Measurements from ENCODE around the gene RBM38.
A peak's percentile ranks its signal among the peaks of the same experiment; 100 is the strongest.

The RBM38 gene

DNA sequence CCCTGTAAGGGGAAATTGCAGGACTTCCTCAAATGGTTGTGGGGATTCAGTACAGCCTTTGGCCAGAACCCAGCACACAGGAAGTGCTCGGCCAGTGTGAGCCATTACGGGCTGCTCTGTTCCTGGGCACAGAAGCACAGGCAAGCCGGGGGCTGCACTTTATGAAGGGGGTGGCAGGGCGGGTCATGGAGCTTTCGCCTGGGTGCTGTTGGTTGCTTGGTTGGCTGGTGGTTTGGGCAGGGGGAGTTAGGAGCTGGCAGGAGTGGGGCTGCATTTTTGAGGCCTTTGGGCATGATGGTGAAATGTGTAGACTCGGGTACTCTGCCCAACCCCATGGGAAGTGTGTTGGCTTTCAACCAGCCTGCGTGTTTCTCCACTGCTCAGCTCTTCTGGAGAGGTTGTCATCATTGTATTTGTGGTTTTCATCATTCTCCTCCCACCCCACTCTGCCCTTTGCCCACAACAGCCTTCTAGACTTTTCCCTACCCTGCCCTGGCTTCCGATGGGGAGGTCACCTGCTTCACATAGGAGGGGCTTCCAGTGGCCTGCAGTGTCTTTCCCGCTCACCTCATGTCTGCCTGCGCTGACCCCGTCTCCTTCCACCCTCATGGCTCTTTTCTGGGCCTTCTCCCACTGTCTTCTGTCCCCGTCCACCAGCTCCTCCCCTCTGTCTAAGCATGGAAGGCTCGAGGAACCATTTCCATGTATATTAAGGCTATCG lies 16.1 kb upstream of the RBM38 start:
- DNase-seq (ENCODE audit: low spot score), result no peak

GRCh38 chr20:57375652-57376230 lies 15.5 kb upstream of the RBM38 start:
- no peak for DNase-seq (ENCODE audit: low spot score)

GRCh38 chr20:57377350-57377749 lies 13.8 kb upstream of the RBM38 start:
- DNase-seq (ENCODE audit: low spot score), result no peak

- no peak for DNase-seq (ENCODE audit: low spot score)
Observed at GRCh38 chr20:57378107-57378506, 13.1 kb upstream of the RBM38 start.

DNA sequence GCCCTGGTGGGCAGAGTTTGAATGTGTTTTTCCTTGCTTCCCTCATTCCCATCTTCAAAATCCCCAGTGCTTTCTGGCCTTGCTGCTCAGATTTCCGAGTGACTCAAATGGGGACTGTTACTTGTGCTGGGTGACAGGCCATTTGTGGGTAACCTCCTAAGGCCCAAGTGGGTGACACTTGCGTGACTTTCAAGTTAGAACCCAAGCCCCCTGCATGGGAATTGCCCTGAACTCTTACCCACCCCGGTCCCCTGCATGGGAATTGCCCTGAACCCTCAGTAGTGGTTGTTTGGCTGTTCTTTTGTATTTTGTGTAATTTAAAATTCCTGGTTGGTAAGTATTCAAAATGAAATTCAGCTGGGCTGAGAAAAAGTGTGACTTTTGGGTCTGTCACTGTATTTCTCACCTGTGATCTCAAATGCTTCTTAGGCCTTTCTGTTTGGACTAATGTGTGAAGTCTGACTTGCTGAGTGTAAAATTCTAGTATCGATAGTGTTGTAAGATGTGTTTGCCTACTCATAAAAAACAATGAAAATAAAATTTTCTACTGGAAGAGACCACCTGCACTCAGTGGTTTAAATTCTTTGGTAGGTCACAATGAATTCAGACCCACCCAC lies 12.4 kb upstream of the RBM38 start:
- DNase-seq (ENCODE audit: low spot score), result no peak

DNA sequence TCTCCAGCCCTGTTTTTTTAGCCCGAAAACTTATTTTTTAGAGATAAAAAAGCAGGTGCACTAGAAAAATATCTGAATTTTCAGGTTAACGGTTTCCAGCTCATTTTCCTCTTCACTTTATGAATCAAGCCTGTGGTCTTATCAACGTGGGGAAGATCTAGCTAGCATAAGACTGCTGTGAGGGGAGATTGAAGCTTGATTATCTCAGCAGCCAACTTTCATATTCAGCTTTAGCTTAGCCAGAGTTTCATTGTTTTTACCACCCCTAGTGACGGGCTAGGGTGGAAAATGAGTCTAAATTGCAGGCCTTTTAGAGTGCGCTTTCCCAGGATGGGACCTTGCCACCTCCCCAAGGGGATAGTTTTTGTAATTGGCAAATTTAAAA lies 11.9 kb upstream of the RBM38 start:
- no peak for DNase-seq (ENCODE audit: low spot score)

DNA sequence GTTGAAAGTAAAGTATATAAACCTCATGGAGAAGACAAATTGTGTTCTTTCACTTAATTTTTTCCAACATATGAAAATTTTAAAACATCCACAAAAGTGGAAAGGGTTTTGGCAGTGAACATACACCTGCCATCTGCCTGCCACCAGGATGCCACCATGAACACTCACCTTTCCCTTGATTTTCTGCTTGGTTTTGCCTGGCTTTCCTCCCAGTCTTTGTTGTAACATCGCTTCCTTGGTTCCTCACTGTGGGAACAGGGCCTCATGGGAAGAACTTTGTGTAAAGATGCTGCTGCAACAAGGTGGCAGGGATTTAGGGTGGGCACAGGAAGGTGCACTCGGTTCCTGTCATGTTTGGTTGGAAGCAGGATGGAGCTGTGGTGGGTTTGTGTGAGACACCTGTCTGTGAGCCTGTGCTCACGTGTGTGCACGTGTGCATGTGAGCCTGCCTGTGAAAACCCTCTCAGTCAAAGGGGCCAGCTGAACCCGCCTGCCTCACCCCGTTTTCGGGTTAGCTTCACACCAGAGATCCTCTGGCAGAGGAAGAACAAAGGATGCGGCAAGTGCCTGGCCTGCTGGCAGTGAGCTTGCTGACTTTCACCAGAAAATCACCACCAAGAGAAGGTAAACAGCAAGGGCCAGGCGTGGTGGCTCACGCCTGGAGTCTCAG lies 11.0 kb upstream of the RBM38 start:
- DNase-seq (ENCODE audit: low spot score), result no peak

DNA sequence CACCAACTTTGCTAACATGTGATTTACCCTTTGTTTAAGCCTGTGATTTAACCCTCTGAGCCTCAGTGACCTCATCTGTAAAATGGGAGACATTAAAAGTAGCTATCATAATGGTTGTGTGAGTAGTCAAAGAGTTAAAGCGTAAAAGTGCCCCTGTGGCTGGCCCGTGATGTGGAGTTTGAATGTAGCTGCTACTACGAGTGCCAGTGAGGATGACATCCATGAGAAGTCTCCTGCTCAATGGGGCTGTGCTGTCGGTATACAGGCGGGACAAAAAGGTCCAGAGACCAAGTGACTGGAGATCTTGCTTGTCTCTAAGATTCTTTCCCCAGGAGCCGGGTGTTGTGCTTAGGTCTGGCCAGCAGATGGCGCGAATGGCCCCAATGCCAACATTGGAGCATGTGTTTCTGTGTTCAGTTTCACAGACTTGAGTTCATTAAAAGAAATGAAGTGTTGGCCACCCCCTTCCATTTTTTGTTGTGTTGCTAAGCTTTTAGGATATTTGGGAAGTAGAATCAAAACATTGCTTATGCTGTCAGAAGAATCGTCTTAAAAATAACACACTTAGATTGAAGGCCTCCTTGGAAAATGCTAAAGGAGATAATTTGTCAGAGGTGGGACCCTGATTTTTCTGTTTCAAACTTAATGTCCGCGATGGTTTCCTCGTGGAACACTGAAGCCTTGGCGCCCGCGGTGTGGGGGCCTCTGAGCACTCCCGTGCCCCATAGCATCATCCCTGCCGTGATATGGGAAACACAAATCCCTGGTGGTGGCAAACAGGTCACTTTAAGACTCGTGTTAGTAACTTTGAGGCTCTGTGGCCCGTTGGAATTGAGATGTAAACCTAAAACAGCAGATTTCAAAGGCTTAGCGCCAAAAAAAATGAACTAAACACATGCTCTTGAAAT lies 9.3 kb upstream of the RBM38 start:
- peak; percentile 72 for DNase-seq (ENCODE audit: low spot score)

DNA sequence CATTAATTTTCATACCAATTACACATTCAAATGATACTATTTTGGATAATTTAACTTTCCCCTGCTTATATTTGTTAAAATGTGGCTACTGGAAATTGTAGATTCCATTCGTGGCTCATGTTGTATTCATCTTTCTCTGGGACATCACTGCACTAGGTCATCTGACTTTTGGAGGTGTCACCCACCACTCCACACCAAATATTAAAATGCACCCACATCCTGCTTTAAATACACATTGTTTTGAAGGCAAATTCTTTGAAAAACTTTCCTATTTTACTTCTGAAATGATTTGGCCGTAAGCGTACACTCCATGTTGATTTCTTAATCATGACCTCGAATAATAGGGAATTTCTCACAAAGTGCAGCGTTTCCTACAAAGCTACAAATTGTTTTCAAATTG lies 8.7 kb upstream of the RBM38 start:
- DNase-seq (ENCODE audit: low spot score), result no peak

GRCh38 chr20:57383447-57384347 lies 7.5 kb upstream of the RBM38 start:
- DNase-seq (ENCODE audit: low spot score), result no peak

DNA sequence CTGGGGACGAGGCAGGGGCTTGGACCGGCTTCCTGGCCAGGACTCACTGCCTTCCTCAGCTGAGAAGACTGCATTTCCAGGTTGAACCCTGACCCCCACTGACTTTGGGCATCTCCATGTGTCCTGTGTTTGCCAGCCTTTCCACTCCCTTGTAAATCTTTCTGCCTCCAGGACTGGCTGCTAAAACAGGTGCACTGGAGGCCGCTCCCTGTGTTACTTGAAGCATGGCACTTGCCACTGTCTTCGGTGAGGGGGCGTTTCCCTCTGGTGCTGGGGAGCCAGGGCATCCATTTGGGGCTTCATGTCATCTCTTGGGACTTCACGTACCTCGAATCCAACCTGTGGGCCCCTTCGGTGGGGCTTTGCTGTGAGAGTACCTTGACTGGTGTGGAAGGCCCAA lies 6.7 kb upstream of the RBM38 start:
- no peak for DNase-seq (ENCODE audit: low spot score)

- DNase-seq (ENCODE audit: low spot score), result no peak
Observed at GRCh38 chr20:57384953-57385761, 6.0 kb upstream of the RBM38 start.

GRCh38 chr20:57385940-57386339 lies 5.3 kb upstream of the RBM38 start:
- no peak for DNase-seq (ENCODE audit: low spot score)

DNA sequence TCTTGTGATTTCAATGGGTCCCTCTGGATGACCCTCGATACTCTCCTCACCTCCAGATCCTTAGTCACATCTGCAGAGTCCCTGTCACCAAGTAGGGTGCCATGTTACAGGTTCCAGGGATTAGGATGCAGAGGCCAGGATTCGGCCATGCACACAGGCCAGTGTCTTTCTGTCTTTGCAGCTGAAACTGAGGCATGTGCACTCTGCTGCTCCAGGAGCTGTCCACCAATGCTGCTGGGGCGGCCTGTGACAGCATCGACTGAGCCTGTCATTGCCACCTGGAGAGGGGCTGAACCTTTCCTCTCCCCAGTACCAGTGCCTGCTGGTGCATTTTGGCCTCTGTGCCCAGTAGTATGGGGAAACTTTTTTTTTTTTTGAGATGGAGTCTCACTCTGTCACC lies 4.4 kb upstream of the RBM38 start:
- DNase-seq (ENCODE audit: low spot score), result no peak

GRCh38 chr20:57387463-57387862 lies 3.7 kb upstream of the RBM38 start:
- DNase-seq (ENCODE audit: low spot score), result no peak

DNA sequence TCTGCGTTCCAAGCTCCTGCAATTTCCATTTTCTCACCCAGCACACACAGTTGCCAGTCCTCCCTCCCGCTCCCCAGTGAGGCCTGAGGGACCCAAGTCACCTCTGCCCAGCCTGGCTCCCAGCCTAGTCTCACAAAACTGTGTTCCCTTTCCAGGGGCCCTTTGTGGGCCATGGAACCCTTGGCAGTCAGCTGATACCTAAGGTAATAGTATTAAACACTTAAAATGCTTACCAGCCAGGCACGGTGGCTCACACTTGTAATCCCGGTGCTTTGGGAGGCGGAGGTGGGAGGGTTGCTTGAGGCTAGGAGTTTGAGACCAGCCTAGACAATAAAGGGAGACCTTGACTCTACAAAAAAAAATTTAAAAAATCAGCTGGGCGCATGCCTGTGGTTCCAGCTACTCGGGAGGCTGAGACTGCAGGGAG lies 3.2 kb upstream of the RBM38 start:
- DNase-seq (ENCODE audit: low spot score), result no peak

DNA sequence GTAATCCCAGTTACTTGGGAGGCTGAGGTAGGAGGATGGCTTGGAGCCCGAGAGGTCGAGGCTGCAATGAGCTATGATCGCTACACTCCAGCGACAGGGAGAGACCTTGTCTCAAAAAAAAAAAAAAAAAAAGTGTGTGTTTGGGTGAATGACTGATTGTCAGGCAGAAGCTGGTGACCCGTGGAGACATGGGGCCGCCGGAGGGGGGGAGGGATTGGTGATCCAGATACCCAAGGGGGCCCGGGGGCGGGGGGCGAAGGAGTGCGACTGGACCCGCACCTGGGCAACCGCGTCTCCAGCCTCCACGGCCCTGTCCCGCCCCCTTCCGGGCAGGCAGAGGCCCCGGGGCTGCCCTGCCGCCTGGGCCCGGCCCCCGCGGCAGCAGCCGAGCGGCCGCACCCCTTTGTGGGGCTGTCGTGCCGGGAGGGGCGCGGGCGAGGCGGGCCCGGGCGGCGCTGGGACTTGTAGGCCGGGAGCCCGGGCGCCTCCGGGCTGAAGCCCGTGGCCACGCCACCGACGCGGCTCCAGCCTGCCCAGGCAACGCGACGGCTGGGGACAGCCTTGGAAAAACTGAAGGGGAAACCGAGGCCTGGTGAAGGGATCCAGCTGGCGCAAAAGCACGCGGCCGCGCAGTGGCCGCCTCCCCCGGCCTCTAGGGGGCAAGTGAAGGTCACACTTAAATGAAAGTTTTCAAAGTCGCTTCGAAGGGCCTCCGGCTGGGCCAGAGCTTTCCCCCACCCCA lies 2.1 kb upstream of the RBM38 start:
- DNase-seq (ENCODE audit: low spot score), result peak; percentile 68

- DNase-seq (ENCODE audit: low spot score), result no peak
Observed at GRCh38 chr20:57389695-57390603, 1.2 kb upstream of the RBM38 start.
